ENCODE results near the gene MYL3. TPM values are rescaled to one million over a fixed set of nuclear protein-coding genes. Genes with fewer than 3 reads are reported as not detected.

Gene MYL3
- total RNA-seq, 6 donors from 2014 or later = 1.2 to 6.3 (median 2.6) TPM

- no peaks in the 10 kb centered on the region for H3K9me3 ChIP-seq
- WGBS, 2 donors = 63 to 88% methylated on average over 3 to 4 of the region's 4 CpGs
- H3K4me1 ChIP-seq = peaks cover 21 to 23% (median 22%) of the 10 kb centered on the region in 4 donors
- no peak for TF ChIP-seq POLR2AphosphoS5 (IDR thresholded peaks at IDR 0.05)
- DNase-seq (no peak), ATAC-seq (ENCODE audit: low FRiP score in 2 of 2) (no peak)
- H3K27me3 ChIP-seq = no peaks in the 10 kb centered on the region
- H3K36me3 ChIP-seq = no peaks in the 10 kb centered on the region
- no peak overlapping the region for H3K27ac ChIP-seq
- H3K4me3 ChIP-seq = no peak overlapping the region
These were observed 43.3 kb upstream of the MYL3 start for GRCh38 chr3:46906471-46907058.

GRCh38 chr3:46905661-46906451 lies 42.6 kb upstream of the MYL3 start:
- Histone ChIP-seq H3K27me3 (no peaks in the 10 kb centered on the region), H3K36me3 (no peaks in the 10 kb centered on the region), H3K27ac (no peak overlapping the region), H3K9me3 (no peaks in the 10 kb centered on the region), H3K4me3 (no peak overlapping the region), H3K4me1 (peaks cover 21 to 23% (median 22%) of the 10 kb centered on the region in 4 donors)
- no peak for TF ChIP-seq POLR2A (IDR thresholded peaks at IDR 0.05)
- no peak for TF ChIP-seq POLR2AphosphoS5 (IDR thresholded peaks at IDR 0.05)
- no peak for TF ChIP-seq CTCF (IDR thresholded peaks at IDR 0.05)
- no peak for TF ChIP-seq EP300 (IDR thresholded peaks at IDR 0.05)
- ATAC-seq (ENCODE audit: low FRiP score in 2 of 2) (no peak), DNase-seq (peak in 1 of 2 donors; percentile 50)
- 83 to 95% methylated on average over 6 to 7 of the region's 11 CpGs for WGBS, 2 donors

- Histone ChIP-seq H3K4me1 (peaks cover 21 to 23% (median 22%) of the 10 kb centered on the region in 4 donors), H3K36me3 (no peaks in the 10 kb centered on the region), H3K4me3 (no peak overlapping the region), H3K27me3 (no peaks in the 10 kb centered on the region), H3K9me3 (no peaks in the 10 kb centered on the region), H3K27ac (no peak overlapping the region)
- 92% methylated on average over 3 of the region's 3 CpGs for WGBS, 2 donors
- DNase-seq = no peak
- ATAC-seq (ENCODE audit: low FRiP score in 2 of 2) = no peak
- TF ChIP-seq POLR2AphosphoS5 (IDR thresholded peaks at IDR 0.05) = no peak
- no peak for TF ChIP-seq POLR2A (IDR thresholded peaks at IDR 0.05)
- no peak for TF ChIP-seq EP300 (IDR thresholded peaks at IDR 0.05)
- no peak for TF ChIP-seq CTCF (IDR thresholded peaks at IDR 0.05)
These were observed 41.9 kb upstream of the MYL3 start for GRCh38 chr3:46905213-46905560.

GRCh38 chr3:46904303-46905212 lies 41.3 kb upstream of the MYL3 start:
- H3K27me3 ChIP-seq = no peaks in the 10 kb centered on the region
- no peaks in the 10 kb centered on the region for H3K36me3 ChIP-seq
- ATAC-seq (ENCODE audit: low FRiP score in 2 of 2) = no peak
- peaks cover 17 to 21% (median 19%) of the 10 kb centered on the region in 4 donors for H3K4me1 ChIP-seq
- H3K27ac ChIP-seq = no peak overlapping the region
- H3K4me3 ChIP-seq = no peak overlapping the region
- TF ChIP-seq EP300 (IDR thresholded peaks at IDR 0.05) = no peak
- no peak for TF ChIP-seq POLR2AphosphoS5 (IDR thresholded peaks at IDR 0.05)
- TF ChIP-seq CTCF (IDR thresholded peaks at IDR 0.05) = no peak
- TF ChIP-seq POLR2A (IDR thresholded peaks at IDR 0.05) = no peak
- peak in 1 of 2 donors; percentile 59 for DNase-seq
- H3K9me3 ChIP-seq = no peaks in the 10 kb centered on the region
- 90 to 92% methylated on average over 18 of the region's 18 CpGs for WGBS, 2 donors
